ENCODE measurements around the gene MARS1. TPM values are rescaled to one million over a fixed set of nuclear protein-coding genes. Genes with fewer than 3 reads are reported as not detected.

Gene MARS1
- total RNA-seq, 4 donors from 2014 or later = 37.7 to 81.1 (median 42.0) TPM

DNA sequence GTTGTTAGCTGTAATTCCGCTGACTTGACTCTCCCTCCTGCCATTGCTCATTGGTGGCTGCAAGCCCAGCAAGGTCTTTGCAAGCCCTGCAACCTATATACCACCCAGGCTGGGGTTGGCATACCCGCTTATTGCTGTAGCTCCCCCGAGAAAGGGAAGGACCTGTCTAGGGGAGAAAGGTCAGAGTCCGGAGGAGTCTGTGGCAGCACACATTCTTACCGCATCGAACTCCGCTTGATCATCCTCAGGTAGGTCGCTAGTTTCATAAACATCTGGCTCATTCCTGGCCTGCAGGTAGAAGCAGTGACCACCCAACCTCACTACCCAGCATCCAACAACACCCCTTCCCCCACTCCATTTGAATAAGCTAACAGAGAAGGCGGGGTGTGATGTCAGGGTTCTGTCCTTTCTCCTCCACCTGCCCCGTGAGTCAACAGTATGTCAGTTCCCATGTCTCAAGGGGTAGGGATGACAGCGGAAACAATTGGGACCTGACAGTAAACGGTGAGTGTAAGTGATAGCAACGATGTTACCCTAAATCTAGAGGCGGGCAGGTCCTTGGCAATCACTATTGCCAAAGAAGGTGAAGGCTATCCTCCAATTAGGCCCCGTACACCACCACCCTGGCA, 58.1 kb downstream of the MARS1 start:
- ATAC-seq (peak; percentile 38 to 45), DNase-seq (peak in 1 of 2 donors; percentile 75)
- in situ Hi-C loops (cut with MboI; ENCODE audit: low sequenced_read_pairs in 4 of 4) = no loop called here
- peaks cover 18 to 19% of the 10 kb centered on the region in 2 donors for H3K4me1 ChIP-seq
- H3K27ac ChIP-seq = peak overlapping the region; percentile 87 to 94 (median 91)
- peaks cover 0 to 18% of the 10 kb centered on the region in 2 donors for H3K36me3 ChIP-seq
- peak overlapping the region; percentile 76 to 95 (median 91) for H3K4me3 ChIP-seq
- peaks cover 17 to 26% (median 21%) of the 10 kb centered on the region in 3 donors for H3K27me3 ChIP-seq
- intact Hi-C loops (cut with DNase I; ENCODE audit: low total_unique reads) = loop anchor here (1.0 to 2.0 kb wide), 2 partner anchors 24 to 57 kb away; partner anchors contain the start of genes MARS1 and MBD6
- no peaks in the 10 kb centered on the region for H3K9me3 ChIP-seq
- no peak for TF ChIP-seq POLR2A (IDR thresholded peaks at IDR 0.05)
- no peak for TF ChIP-seq CTCF (IDR thresholded peaks at IDR 0.05 in 4 of 5, conservative IDR thresholded peaks at IDR 0.05 in 1 of 5)

- no peaks in the 10 kb centered on the region for H3K9me3 ChIP-seq
- peak; percentile 96 to 97 for DNase-seq
- H3K4me3 ChIP-seq = peak within 1 kb of the TSS; percentile 76 to 95 (median 91)
- peak; percentile 48 to 57 for TF ChIP-seq POLR2A (IDR thresholded peaks at IDR 0.05)
- TF ChIP-seq CTCF (IDR thresholded peaks at IDR 0.05 in 4 of 5, conservative IDR thresholded peaks at IDR 0.05 in 1 of 5) = peak in 1 of 5 experiments; percentile 11
- in situ Hi-C loops (cut with MboI; ENCODE audit: low sequenced_read_pairs in 4 of 4) (no loop called here), intact Hi-C loops (cut with DNase I; ENCODE audit: low total_unique reads) (loop anchor here (1.0 to 2.0 kb wide), 2 partner anchors 24 to 58 kb away; partner anchors contain the start of genes MARS1 and MBD6)
- H3K36me3 ChIP-seq = peaks cover 0 to 12% of the 10 kb centered on the region in 2 donors
- peaks cover 18 to 19% of the 10 kb centered on the region in 2 donors for H3K4me1 ChIP-seq
- peak within 1 kb of the TSS; percentile 87 to 94 (median 91) for H3K27ac ChIP-seq
- H3K27me3 ChIP-seq = peaks cover 18 to 31% (median 21%) of the 10 kb centered on the region in 3 donors
- ATAC-seq = peak; percentile 95 to 98
Measured at GRCh38 chr12:57546438-57547287, 58.8 kb downstream of the MARS1 start, which contains the start of gene DCTN2. Gene DCTN2 (minus strand): TSS chr12:57547192. CDS start chr12:57547063, 129 bp downstream.

GRCh38 chr12:57547288-57548012, 59.6 kb downstream of the MARS1 start:
- intact Hi-C loops (cut with DNase I; ENCODE audit: low total_unique reads) = loop anchor here (2.0 kb wide), 1 partner anchor 59 kb away; the partner anchor contains the start of gene MARS1
- DNase-seq = no peak
- TF ChIP-seq POLR2A (IDR thresholded peaks at IDR 0.05) (no peak), CTCF (IDR thresholded peaks at IDR 0.05 in 4 of 5, conservative IDR thresholded peaks at IDR 0.05 in 1 of 5) (no peak)
- peak in 1 of 2 donors; percentile 0 for ATAC-seq
- in situ Hi-C loops (cut with MboI; ENCODE audit: low sequenced_read_pairs in 4 of 4) = no loop called here
- peaks cover 0 to 4% of the 10 kb centered on the region in 2 donors for H3K36me3 ChIP-seq
- H3K4me3 ChIP-seq = peak overlapping the region; percentile 38 to 95 (median 91)
- no peaks in the 10 kb centered on the region for H3K9me3 ChIP-seq
- peaks cover 18 to 19% of the 10 kb centered on the region in 2 donors for H3K4me1 ChIP-seq
- peak overlapping the region; percentile 87 to 94 (median 91) for H3K27ac ChIP-seq
- H3K27me3 ChIP-seq = peaks cover 18 to 31% (median 21%) of the 10 kb centered on the region in 3 donors

DNA sequence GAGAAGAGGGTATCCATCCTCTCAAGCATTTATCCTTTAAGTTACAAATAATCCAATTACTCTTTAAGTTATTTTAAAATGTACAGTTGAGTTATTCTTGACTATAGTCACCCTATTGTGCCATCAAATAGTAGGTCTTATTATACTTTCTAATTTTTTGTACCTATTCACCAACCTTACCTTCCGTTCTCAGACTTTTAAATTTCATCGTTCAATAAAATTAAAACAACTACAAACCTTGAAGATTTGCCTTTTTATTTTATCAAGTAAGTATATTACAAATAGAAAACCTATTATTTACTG, 60.1 kb downstream of the MARS1 start:
- peaks cover 18 to 31% (median 21%) of the 10 kb centered on the region in 3 donors for H3K27me3 ChIP-seq
- no peak overlapping the region for H3K4me3 ChIP-seq
- ATAC-seq = no peak
- no peaks in the 10 kb centered on the region for H3K9me3 ChIP-seq
- TF ChIP-seq POLR2A (IDR thresholded peaks at IDR 0.05) (no peak), CTCF (IDR thresholded peaks at IDR 0.05 in 4 of 5, conservative IDR thresholded peaks at IDR 0.05 in 1 of 5) (no peak)
- no peak for DNase-seq
- H3K4me1 ChIP-seq = peaks cover 18 to 19% of the 10 kb centered on the region in 2 donors
- H3K36me3 ChIP-seq = no peaks in the 10 kb centered on the region
- intact Hi-C loops (cut with DNase I; ENCODE audit: low total_unique reads) (no loop called here), in situ Hi-C loops (cut with MboI; ENCODE audit: low sequenced_read_pairs in 4 of 4) (no loop called here)
- H3K27ac ChIP-seq = no peak overlapping the region

All from gastrocnemius medialis (tissue), 4 donors.